Activated T-helper 1 cell treated with Interleukin-2 at 50 U/mL for 16 hours (primary cell): ENCODE data around the gene SLC6A12.

Experiments used
- DNase-seq: peaks from one replicate; pipeline ENCODE4 v3.0.0-alpha.2; 2020; ENCODE audit warnings: low read depth

The SLC6A12 gene

GRCh38 chr12:215116-215515, 1.2 kb upstream of the SLC6A12 start:
- DNase-seq = no peak

- DNase-seq = no peak
These were observed 427 bp downstream of the SLC6A12 start for GRCh38 chr12:213527-213932.

DNA sequence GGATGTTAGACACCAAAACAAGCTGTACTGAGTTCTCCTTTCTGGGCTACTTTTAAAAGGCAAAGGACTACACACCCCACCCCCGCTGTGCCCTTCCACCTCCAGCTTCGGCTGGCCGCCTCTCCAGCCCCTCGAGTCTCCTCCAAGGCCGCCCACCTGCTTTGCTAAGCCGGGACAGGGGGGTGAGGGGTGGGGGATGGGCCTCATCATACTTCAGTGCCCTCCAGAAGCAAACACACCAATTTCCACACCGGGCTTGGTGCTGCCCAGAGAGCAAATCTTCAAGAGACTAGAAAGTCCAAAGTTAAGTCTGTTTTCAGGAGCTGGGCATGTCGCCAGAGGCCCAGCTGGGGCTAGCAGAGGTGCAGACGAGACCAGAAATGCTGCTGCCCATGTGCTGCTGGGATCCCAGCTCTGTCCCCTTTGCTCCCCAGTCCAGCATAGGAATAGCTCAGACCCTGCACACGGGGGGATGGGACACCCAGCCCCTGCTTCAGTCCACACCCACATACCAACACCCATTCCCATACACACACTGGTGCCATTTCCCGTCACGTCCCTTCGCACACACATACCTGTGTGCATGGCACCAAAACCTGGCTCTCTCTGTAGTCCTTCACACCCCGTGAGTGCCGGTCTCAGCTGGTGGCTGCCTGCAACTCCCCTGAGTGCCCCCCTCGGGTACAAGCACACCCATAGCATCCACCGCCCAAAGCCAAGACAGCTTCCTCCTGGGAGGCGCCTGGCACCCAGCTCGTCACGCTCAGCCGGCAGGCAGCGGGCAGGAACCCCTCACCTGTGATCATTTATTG, 1.0 kb downstream of the SLC6A12 start:
- DNase-seq = no peak

GRCh38 chr12:212415-212714, 1.6 kb downstream of the SLC6A12 start:
- no peak for DNase-seq

GRCh38 chr12:211639-212414, 2.1 kb downstream of the SLC6A12 start:
- DNase-seq = no peak

DNA sequence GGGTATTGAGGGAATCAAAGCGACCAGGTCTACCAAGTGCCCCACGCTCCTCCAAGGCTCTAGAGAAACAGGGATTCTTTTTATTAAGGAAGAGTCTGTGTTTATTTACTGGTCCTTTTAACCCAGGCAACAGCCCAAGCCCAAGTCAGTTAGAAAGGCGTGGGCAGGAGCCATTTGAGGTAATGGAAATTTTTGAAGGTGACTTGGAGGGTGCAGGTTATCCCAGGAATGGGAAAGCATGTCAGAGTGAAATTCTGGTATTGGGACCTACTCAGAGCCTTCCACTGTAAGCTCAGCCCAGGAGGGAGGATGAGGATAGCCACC, 2.9 kb downstream of the SLC6A12 start:
- DNase-seq = no peak

DNA sequence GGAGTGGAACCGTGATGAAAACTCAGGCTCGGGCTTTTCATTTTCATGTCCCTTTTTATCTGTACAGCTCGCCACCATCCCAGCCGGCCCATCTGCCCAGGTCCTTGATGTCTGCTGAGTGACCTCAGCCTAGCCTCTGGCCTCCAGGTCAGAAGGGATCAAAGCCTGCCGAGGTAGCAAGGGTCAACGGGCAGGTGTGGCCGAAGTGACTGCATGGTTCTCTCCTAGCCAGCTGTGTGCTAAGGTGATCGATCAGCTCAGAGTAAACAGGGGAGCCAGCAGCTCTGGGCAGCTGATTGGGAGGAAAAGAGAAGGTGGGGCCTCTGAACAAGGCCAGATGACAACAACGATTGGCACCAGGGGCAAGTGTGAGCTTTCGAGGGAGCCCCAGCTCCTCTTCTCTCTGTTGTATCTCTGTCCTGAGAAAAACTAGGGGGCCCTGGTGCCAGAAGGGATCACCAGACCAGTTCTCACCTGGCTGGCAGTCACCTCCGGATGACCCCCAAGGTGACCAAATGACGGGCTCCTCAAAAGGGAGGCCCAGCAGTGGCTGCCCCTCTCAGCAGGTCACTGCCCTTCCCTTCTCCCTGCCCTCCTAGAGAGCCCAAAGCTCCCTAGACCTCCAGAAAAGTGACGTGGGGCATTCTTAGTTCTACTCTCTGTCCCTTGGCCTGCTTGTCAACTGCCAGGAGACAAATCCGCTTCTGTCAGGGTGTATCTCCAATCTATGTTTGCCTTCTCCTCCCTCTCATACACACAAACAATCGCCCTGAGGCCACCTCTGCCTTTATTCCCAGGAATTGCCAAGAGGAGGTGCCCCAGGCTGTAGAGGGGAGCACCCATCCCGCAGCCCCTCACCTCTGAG, 3.4 kb downstream of the SLC6A12 start:
- DNase-seq = no peak

- DNase-seq = no peak
These were observed 4.1 kb downstream of the SLC6A12 start for GRCh38 chr12:209851-210250.

- DNase-seq = no peak
These were observed 4.7 kb downstream of the SLC6A12 start for GRCh38 chr12:209246-209645.

DNA sequence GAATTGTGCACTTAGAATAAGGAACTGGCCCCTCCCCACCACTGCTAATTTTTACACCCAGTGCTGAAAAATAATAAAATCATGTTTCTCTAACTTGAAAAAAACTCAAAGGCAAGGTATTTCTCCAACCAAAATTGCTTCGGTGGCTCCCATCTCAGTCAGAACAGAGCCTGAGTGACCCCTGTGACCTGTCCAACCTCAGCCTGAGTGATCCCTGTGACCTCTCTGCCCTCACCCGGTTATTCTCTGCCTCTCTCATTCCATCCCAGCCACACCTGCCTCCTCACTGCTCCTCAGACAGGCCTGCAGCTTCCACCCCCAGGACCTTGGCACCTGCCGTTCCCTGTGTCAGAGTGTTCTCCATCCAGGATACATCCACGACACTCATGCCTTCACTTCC, 5.1 kb downstream of the SLC6A12 start:
- DNase-seq = no peak

- no peak for DNase-seq
These were observed 6.2 kb downstream of the SLC6A12 start for GRCh38 chr12:207804-208203.

- DNase-seq = no peak
These were observed 7.1 kb downstream of the SLC6A12 start for GRCh38 chr12:206746-207440.

DNA sequence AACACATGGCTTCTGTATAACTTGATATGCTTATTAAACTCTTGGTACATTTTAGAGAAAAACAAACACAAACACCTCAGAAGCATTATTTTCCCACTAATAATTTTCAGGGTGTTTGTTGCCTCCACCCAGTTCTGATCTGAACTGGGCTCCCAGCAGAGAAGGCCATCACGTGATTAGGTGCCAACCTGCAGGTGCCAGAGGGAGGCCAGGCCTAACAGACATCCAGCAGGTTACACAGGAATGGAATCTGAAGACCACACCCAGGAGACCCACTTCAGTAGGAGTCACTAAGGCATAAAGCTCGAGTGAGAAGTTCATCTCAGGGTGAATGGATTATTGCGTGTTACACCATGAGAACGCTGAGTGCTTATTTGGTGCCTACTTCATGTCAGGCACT, 8.9 kb downstream of the SLC6A12 start:
- DNase-seq = no peak

DNA sequence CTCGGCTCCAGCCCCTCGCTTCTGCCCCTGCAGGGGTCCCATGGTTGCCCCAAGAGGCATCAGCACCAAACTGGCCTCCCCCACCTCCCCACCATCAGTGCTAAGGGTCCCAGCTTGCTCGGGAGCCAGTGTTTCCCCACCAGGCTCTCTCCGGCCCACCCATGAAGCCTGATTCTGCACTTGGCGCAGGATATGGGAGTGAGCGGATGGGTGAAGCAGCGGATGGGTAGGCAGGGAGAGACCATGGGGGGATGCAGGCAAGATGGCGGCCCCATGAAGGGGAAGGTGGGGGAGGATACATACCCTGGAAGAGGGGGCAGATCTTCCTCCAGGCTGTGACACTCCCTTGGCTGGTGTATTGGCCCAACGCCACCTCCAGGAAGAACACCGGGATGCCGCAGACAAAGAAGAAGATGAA, 9.7 kb downstream of the SLC6A12 start:
- DNase-seq = no peak

GRCh38 chr12:203462-204260, 10.3 kb downstream of the SLC6A12 start:
- DNase-seq = no peak

DNA sequence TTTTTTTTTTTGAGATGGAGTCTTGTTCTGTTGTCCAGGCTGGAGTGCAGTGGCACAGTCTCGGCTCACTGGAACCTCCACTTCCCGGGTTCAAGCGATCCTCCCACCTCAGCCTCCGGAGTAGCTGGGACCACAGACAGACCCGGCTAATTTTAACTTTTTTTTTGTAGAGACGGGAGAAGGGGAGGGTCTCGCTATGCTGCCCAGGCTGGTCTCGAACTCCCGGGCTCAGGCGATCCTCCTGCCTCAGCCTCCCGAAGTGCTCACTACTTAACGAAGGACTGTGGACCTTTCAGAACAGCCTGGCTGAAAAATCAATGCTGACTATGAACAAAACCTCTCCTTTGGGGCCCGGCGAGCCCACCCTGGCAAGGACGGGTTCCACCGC, 10.9 kb downstream of the SLC6A12 start:
- DNase-seq = no peak

DNA sequence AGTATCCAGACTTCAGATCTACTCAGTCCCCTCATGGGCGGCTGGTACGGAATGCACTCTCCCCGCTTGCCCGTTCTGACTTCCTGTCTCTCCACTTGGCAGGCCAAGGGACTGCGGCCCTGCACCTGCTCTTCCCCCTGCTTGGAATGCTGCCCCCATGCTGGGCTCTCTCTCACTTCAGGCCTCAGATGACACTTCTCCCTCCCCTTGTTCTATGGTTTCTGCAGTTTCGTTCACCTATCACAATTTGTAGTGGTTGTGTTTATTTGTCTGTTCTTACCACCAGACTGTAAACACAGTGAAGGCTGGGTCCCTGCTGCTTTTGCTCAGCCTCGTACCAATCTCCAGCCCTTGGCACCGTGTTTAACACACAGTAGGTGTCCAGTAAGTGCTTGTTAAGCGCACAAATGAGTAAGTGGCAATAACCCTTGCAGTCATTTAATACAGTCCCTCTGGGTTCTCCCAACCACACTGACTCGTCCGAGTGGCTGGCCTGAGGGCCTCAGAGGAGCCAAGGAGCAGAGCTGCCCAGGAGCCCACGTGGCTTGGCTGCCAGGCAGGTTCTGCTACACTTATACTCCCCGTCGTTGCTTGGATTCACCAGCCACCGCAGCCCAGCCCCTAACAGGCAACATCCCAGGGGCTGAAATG, 11.8 kb downstream of the SLC6A12 start:
- no peak for DNase-seq

DNA sequence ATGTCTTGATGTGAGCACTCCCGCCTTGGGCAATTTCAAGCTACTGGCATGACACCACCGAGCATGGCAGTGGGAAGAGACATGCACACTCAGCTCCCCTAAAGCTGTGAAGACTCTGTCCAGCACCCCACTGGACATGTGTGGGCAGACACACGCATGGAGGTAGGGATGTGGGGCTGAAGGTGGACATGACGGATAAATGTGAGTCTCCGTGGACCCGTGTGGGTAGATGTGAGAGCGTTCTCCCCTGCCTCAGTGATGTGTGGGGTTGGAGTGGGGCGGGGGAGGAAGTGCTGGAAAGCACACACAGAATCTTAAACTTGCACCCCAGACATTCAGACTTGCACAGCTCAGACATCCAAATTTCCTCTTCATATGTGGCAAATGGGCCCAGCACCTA, 12.6 kb downstream of the SLC6A12 start:
- no peak for DNase-seq

DNA sequence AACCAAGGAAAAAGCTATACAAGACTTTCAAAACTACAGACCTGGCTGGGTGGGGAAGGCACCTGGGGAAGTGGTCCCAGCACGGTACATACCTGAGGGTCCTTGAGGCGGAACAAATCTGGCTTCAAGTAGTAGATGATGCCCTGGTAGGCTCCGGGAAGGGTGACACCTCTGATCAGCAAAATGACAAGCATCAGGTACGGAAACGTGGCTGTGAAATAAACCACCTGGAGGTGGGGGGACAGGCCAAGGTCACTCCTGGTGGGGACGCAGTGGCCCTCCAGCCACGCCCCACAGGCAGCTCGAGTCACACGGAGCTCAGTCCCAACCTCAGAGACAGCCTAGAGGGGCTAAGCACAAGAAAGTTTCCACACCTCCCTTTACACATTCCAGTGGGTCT, 15.3 kb downstream of the SLC6A12 start:
- DNase-seq = no peak

DNA sequence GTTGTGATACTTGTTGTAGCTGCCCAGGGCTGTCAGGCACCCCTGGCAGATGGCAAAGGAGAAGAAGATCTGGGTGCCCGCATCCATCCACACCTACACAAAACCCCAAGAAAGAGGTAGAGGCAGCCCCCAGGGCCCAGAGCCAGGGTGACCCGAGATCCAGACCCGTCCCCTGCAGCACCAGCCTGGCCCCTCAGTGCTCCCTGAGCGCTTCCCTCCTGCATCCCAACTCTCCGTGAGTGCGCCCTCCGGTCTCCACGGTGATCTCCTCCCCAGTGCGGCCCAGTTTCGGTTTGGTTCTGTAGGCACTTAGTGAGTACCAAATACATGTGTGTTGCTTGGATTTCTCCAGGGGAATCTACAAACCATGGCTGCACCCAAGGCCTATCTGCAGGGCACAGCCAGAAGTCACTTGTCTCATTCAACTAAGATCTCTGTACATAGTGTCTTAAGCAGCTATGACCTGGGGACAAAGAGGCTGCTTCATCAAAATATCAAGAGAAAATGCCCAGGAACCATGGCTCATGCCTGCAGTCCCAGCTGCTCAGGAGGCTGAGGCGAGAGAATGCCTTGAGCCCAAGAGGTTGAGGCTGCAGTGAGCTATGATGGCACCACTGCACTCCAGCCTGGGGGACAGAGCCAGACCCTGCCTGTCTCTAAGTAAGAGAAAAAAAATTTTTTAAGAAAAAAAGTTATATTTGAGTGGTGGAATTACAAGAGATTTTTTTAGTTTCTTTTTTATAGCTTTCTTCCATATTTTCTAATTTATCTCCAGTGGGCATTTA, 15.9 kb downstream of the SLC6A12 start:
- DNase-seq = no peak
